ENCODE data around the gene VWA7. TPM values are rescaled to one million over a fixed set of nuclear protein-coding genes. Genes with fewer than 3 reads are reported as not detected.

VWA7 gene
- total RNA-seq, 1 donor from 2014 or later = 0.54 TPM

DNA sequence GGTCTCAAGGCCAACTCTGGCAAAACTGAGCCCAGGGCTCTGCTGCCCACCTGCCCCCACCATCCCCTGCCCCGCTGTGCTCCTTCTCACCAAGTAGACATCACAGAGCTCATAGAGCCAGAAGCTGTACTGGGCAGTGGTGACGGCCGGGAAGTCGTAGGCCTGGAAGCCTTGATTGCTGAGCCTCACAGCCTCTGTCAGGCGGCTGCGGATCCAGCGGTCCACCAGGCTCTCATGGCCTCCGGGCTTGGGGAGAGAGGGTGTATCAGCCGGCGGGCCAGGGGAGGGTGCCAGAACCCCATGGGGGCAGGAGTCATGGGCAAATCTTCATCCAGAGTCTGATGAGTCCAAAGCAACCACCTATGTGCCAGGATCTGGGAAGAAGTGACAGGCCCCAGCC, 2.8 kb upstream of the VWA7 start:
- Histone ChIP-seq H3K27ac (ENCODE audit: low read depth, low read length) (no peak overlapping the region), H3K79me2 (ENCODE audit: insufficient read depth, low read length) (no peaks in the 10 kb centered on the region), H3K4me1 (ENCODE audit: insufficient read depth, low read length) (peaks cover 16% of the 10 kb centered on the region), H3K4me2 (ENCODE audit: low read length) (no peak overlapping the region), H3K36me3 (ENCODE audit: insufficient read depth, low read length) (peaks cover 14% of the 10 kb centered on the region), H4K20me1 (ENCODE audit: insufficient read depth, low read length) (peaks cover 9% of the 10 kb centered on the region), H3K9me3 (ENCODE audit: insufficient read depth, low read depth, low read length) (no peaks in the 10 kb centered on the region), H3K4me3 (ENCODE audit: insufficient read depth, low read depth, low read length) (no peak overlapping the region), H3K27me3 (ENCODE audit: insufficient read depth, low read length) (no peaks in the 10 kb centered on the region), H2AFZ (ENCODE audit: low read depth, low read length) (no peak overlapping the region), H3K9ac (ENCODE audit: low read length) (no peak overlapping the region)
- Mint-ChIP-seq H3K27me3 (ENCODE audit: low read depth, unreplicated experiment) (no peaks in the 10 kb centered on the region), H3K36me3 (ENCODE audit: low read depth, unreplicated experiment) (peaks cover 29% of the 10 kb centered on the region), H3K4me3 (ENCODE audit: unreplicated experiment) (no peak overlapping the region), H3K27ac (ENCODE audit: unreplicated experiment) (no peak overlapping the region), H3K4me1 (ENCODE audit: low read depth, unreplicated experiment) (peaks cover 6% of the 10 kb centered on the region), H3K9me3 (ENCODE audit: unreplicated experiment) (no peaks in the 10 kb centered on the region)
- DNase-seq (ENCODE audit: low read depth) = no peak
- no peak for FAIRE-seq
- TF ChIP-seq, protein P1, sequence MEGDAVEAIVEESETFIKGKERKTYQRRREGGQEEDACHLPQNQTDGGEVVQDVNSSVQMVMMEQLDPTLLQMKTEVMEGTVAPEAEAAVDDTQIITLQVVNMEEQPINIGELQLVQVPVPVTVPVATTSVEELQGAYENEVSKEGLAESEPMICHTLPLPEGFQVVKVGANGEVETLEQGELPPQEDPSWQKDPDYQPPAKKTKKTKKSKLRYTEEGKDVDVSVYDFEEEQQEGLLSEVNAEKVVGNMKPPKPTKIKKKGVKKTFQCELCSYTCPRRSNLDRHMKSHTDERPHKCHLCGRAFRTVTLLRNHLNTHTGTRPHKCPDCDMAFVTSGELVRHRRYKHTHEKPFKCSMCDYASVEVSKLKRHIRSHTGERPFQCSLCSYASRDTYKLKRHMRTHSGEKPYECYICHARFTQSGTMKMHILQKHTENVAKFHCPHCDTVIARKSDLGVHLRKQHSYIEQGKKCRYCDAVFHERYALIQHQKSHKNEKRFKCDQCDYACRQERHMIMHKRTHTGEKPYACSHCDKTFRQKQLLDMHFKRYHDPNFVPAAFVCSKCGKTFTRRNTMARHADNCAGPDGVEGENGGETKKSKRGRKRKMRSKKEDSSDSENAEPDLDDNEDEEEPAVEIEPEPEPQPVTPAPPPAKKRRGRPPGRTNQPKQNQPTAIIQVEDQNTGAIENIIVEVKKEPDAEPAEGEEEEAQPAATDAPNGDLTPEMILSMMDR (IDR thresholded peaks at IDR 0.05; ENCODE audit: insufficient read depth, low read depth, low read length) = no peak
- TF ChIP-seq EZH2 (IDR thresholded peaks at IDR 0.05; ENCODE audit: insufficient read depth, low read length) = no peak

DNA sequence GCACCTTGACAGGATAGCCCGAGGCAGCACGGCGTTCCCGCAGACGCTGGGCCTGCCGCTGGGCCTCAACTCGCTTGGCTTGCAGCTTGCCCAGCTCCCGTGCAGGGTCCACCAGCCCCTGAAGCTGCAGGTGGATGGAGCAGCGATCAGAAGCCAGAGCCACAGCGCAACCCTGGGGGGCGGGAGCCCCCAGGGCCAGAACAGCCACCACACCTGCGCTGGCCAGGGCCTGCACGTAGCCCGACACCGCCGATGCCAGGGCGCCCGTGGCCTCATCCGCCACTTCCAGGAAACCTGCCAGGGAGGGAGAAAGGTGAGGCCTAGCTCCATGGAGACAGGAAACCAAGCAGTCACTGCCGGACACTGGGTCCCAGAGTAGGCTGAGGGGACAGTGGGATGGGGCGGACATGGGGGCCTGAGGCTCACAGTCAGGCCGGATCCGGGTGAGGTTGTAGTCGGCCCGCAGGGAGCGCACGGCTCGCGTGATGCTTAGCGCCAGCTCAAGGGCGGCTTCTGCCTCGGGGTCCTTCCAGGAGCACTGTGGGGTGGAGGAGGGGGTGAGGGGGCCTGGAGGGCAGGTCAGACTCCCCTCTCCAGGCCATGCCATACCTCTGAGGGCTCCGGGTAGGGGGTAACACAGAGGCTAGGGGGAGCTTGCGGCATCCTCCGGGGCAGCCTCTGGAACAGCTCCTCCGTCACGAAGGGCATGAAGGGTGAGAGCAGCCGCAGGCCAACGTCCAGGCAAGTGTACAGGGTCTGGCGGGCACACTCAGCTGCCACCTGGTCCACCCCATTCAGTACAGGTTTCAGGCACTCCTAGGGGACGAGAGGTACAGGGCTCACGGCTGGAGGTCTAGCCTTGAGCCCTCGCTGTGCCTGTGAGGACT, 2.1 kb upstream of the VWA7 start:
- H2AFZ ChIP-seq (ENCODE audit: low read depth, low read length) = no peak overlapping the region
- H3K4me2 ChIP-seq (ENCODE audit: low read length) = no peak overlapping the region
- H3K36me3 ChIP-seq (ENCODE audit: insufficient read depth, low read length) = peaks cover 8% of the 10 kb centered on the region
- no peaks in the 10 kb centered on the region for H3K27me3 ChIP-seq (ENCODE audit: insufficient read depth, low read length)
- Mint-ChIP-seq H3K36me3 (ENCODE audit: low read depth, unreplicated experiment) (peaks cover 26% of the 10 kb centered on the region), H3K4me1 (ENCODE audit: low read depth, unreplicated experiment) (peaks cover 6% of the 10 kb centered on the region), H3K9me3 (ENCODE audit: unreplicated experiment) (no peaks in the 10 kb centered on the region), H3K27ac (ENCODE audit: unreplicated experiment) (no peak overlapping the region), H3K27me3 (ENCODE audit: low read depth, unreplicated experiment) (no peaks in the 10 kb centered on the region), H3K4me3 (ENCODE audit: unreplicated experiment) (no peak overlapping the region)
- no peak overlapping the region for H3K27ac ChIP-seq (ENCODE audit: low read depth, low read length)
- no peak overlapping the region for H3K4me3 ChIP-seq (ENCODE audit: insufficient read depth, low read depth, low read length)
- TF ChIP-seq EZH2 (IDR thresholded peaks at IDR 0.05; ENCODE audit: insufficient read depth, low read length) = no peak
- TF ChIP-seq, protein P1 (IDR thresholded peaks at IDR 0.05; ENCODE audit: insufficient read depth, low read depth, low read length) = no peak
- no peaks in the 10 kb centered on the region for H3K9me3 ChIP-seq (ENCODE audit: insufficient read depth, low read depth, low read length)
- H4K20me1 ChIP-seq (ENCODE audit: insufficient read depth, low read length) = peaks cover 9% of the 10 kb centered on the region
- H3K9ac ChIP-seq (ENCODE audit: low read length) = no peak overlapping the region
- no peaks in the 10 kb centered on the region for H3K79me2 ChIP-seq (ENCODE audit: insufficient read depth, low read length)
- no peak for DNase-seq (ENCODE audit: low read depth)
- H3K4me1 ChIP-seq (ENCODE audit: insufficient read depth, low read length) = peaks cover 16% of the 10 kb centered on the region
- no peak for FAIRE-seq

DNA sequence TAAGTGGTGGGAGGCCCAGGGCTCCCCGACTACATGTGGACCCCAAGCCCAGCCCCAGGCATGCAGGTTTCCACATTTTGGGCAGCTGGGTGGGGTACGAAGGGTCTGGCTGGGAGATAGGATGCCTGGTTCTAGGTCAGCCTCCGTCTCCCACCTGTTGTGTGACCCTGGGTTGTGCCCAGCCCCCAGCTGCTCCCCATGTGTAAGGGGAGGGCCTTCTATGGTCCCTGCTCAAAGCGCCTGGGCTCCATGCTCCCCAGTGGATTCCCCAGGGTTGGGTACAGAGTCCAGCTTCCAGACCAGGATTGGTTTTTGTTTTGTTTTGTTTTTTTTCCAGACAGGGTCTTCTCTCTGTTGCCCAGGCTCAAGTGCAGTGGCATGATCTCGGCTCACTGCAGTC, 1.1 kb upstream of the VWA7 start:
- peaks cover 9% of the 10 kb centered on the region for H4K20me1 ChIP-seq (ENCODE audit: insufficient read depth, low read length)
- H3K79me2 ChIP-seq (ENCODE audit: insufficient read depth, low read length) = no peaks in the 10 kb centered on the region
- Mint-ChIP-seq H3K9me3 (ENCODE audit: unreplicated experiment) (no peaks in the 10 kb centered on the region), H3K27ac (ENCODE audit: unreplicated experiment) (no peak overlapping the region), H3K27me3 (ENCODE audit: low read depth, unreplicated experiment) (no peaks in the 10 kb centered on the region), H3K36me3 (ENCODE audit: low read depth, unreplicated experiment) (peaks cover 26% of the 10 kb centered on the region), H3K4me3 (ENCODE audit: unreplicated experiment) (no peak overlapping the region), H3K4me1 (ENCODE audit: low read depth, unreplicated experiment) (peaks cover 6% of the 10 kb centered on the region)
- peaks cover 3% of the 10 kb centered on the region for H3K36me3 ChIP-seq (ENCODE audit: insufficient read depth, low read length)
- H3K27ac ChIP-seq (ENCODE audit: low read depth, low read length) = no peak overlapping the region
- no peak overlapping the region for H3K4me3 ChIP-seq (ENCODE audit: insufficient read depth, low read depth, low read length)
- peaks cover 16% of the 10 kb centered on the region for H3K4me1 ChIP-seq (ENCODE audit: insufficient read depth, low read length)
- FAIRE-seq = no peak
- no peak overlapping the region for H3K9ac ChIP-seq (ENCODE audit: low read length)
- no peaks in the 10 kb centered on the region for H3K27me3 ChIP-seq (ENCODE audit: insufficient read depth, low read length)
- no peak for DNase-seq (ENCODE audit: low read depth)
- H3K4me2 ChIP-seq (ENCODE audit: low read length) = no peak overlapping the region
- TF ChIP-seq, protein P1 (IDR thresholded peaks at IDR 0.05; ENCODE audit: insufficient read depth, low read depth, low read length) = no peak
- no peak for TF ChIP-seq EZH2 (IDR thresholded peaks at IDR 0.05; ENCODE audit: insufficient read depth, low read length)
- H2AFZ ChIP-seq (ENCODE audit: low read depth, low read length) = no peak overlapping the region
- no peaks in the 10 kb centered on the region for H3K9me3 ChIP-seq (ENCODE audit: insufficient read depth, low read depth, low read length)
